ENCODE results near the gene CDK12.
A peak's percentile ranks its signal among the peaks of the same experiment; 100 is the strongest.

CDK12 gene

GRCh38 chr17:39549747-39550573, 88.7 kb downstream of the CDK12 start:
- no peak for DNase-seq (ENCODE audit: low read depth)

GRCh38 chr17:39551879-39552278, 90.6 kb downstream of the CDK12 start:
- DNase-seq (ENCODE audit: low read depth) = no peak

GRCh38 chr17:39553341-39553945, 92.2 kb downstream of the CDK12 start:
- no peak for DNase-seq (ENCODE audit: low read depth)

- DNase-seq (ENCODE audit: low read depth) = no peak
Observed at GRCh38 chr17:39555368-39555767, 94.1 kb downstream of the CDK12 start.

- no peak for DNase-seq (ENCODE audit: low read depth)
Observed at GRCh38 chr17:39556423-39556822, 95.1 kb downstream of the CDK12 start.

GRCh38 chr17:39562395-39562794, 101.1 kb downstream of the CDK12 start:
- DNase-seq (ENCODE audit: low read depth) = no peak

- DNase-seq (ENCODE audit: low read depth) = no peak
Observed at GRCh38 chr17:39562976-39563375, 101.7 kb downstream of the CDK12 start.

- DNase-seq (ENCODE audit: low read depth) = no peak
Observed at GRCh38 chr17:39563476-39563875, 102.2 kb downstream of the CDK12 start.

GRCh38 chr17:39564211-39564848, 103.0 kb downstream of the CDK12 start:
- DNase-seq (ENCODE audit: low read depth) = no peak

GRCh38 chr17:39566094-39566850, 105.0 kb downstream of the CDK12 start:
- no peak for DNase-seq (ENCODE audit: low read depth)

- DNase-seq (ENCODE audit: low read depth) = no peak
Observed at GRCh38 chr17:39568702-39569101, 107.4 kb downstream of the CDK12 start.

- DNase-seq (ENCODE audit: low read depth) = no peak
Observed at GRCh38 chr17:39569126-39569525, 107.8 kb downstream of the CDK12 start.

GRCh38 chr17:39572121-39572520, 110.8 kb downstream of the CDK12 start:
- DNase-seq (ENCODE audit: low read depth) = no peak

- peak; percentile 17 for DNase-seq (ENCODE audit: low read depth)
Observed at GRCh38 chr17:39573447-39574298, 112.4 kb downstream of the CDK12 start.

- DNase-seq (ENCODE audit: low read depth) = no peak
Observed at GRCh38 chr17:39576187-39576586, 114.9 kb downstream of the CDK12 start.

- no peak for DNase-seq (ENCODE audit: low read depth)
Observed at GRCh38 chr17:39578272-39578671, 117.0 kb downstream of the CDK12 start.

- no peak for DNase-seq (ENCODE audit: low read depth)
Observed at GRCh38 chr17:39579318-39580081, 118.2 kb downstream of the CDK12 start.

GRCh38 chr17:39580082-39580468, 118.8 kb downstream of the CDK12 start:
- no peak for DNase-seq (ENCODE audit: low read depth)

GRCh38 chr17:39581071-39581758, 119.9 kb downstream of the CDK12 start:
- DNase-seq (ENCODE audit: low read depth) = no peak

GRCh38 chr17:39581759-39582085, 120.4 kb downstream of the CDK12 start:
- DNase-seq (ENCODE audit: low read depth) = no peak
